Measurements from ENCODE around the gene WNT7A. TPM values are rescaled to one million over a fixed set of nuclear protein-coding genes. Genes with fewer than 3 reads are reported as not detected.

WNT7A gene
- total and polyA plus RNA-seq, 2 experiments from 2014 or later = not detected

GRCh38 chr3:13851997-13852637, 27.8 kb downstream of the WNT7A start:
- DNase-seq (ENCODE audit: low read depth in 1 of 2, low spot score in 1 of 2) = no peak
- H3K9me3 ChIP-seq (ENCODE audit: low read depth) = no peaks in the 10 kb centered on the region
- no peak overlapping the region for H3K27ac ChIP-seq
- no peaks in the 10 kb centered on the region for H3K36me3 ChIP-seq
- H3K27me3 ChIP-seq = peaks cover 3% of the 10 kb centered on the region
- H3K4me1 ChIP-seq (ENCODE audit: low read depth) = no peaks in the 10 kb centered on the region
- TF ChIP-seq CTCF (IDR thresholded peaks at IDR 0.05; ENCODE audit: low read depth, low read length) = no peak
- H3K4me3 ChIP-seq = no peak overlapping the region

- no peaks in the 10 kb centered on the region for H3K27me3 ChIP-seq
- no peak for DNase-seq (ENCODE audit: low read depth in 1 of 2, low spot score in 1 of 2)
- H3K4me1 ChIP-seq (ENCODE audit: low read depth) = no peaks in the 10 kb centered on the region
- no peaks in the 10 kb centered on the region for H3K9me3 ChIP-seq (ENCODE audit: low read depth)
- TF ChIP-seq CTCF (IDR thresholded peaks at IDR 0.05; ENCODE audit: low read depth, low read length) = no peak
- no peak overlapping the region for H3K4me3 ChIP-seq
- no peaks in the 10 kb centered on the region for H3K36me3 ChIP-seq
- no peak overlapping the region for H3K27ac ChIP-seq
These were observed 28.6 kb downstream of the WNT7A start for GRCh38 chr3:13851091-13851849.

GRCh38 chr3:13850161-13850945, 29.5 kb downstream of the WNT7A start:
- Histone ChIP-seq H3K4me1 (ENCODE audit: low read depth) (no peaks in the 10 kb centered on the region), H3K4me3 (no peak overlapping the region), H3K27ac (no peak overlapping the region), H3K27me3 (no peaks in the 10 kb centered on the region), H3K9me3 (ENCODE audit: low read depth) (no peaks in the 10 kb centered on the region), H3K36me3 (no peaks in the 10 kb centered on the region)
- TF ChIP-seq CTCF (IDR thresholded peaks at IDR 0.05; ENCODE audit: low read depth, low read length) = no peak
- DNase-seq (ENCODE audit: low read depth in 1 of 2, low spot score in 1 of 2) = peak in 1 of 2 donors; percentile 23

GRCh38 chr3:13849018-13849417, 30.9 kb downstream of the WNT7A start:
- Histone ChIP-seq H3K4me3 (no peak overlapping the region), H3K27ac (no peak overlapping the region), H3K27me3 (no peaks in the 10 kb centered on the region), H3K36me3 (no peaks in the 10 kb centered on the region), H3K4me1 (ENCODE audit: low read depth) (no peaks in the 10 kb centered on the region), H3K9me3 (ENCODE audit: low read depth) (no peaks in the 10 kb centered on the region)
- no peak for TF ChIP-seq CTCF (IDR thresholded peaks at IDR 0.05; ENCODE audit: low read depth, low read length)
- no peak for DNase-seq (ENCODE audit: low read depth in 1 of 2, low spot score in 1 of 2)

- Histone ChIP-seq H3K36me3 (no peaks in the 10 kb centered on the region), H3K27ac (no peak overlapping the region), H3K27me3 (no peaks in the 10 kb centered on the region), H3K4me3 (no peak overlapping the region), H3K4me1 (ENCODE audit: low read depth) (no peaks in the 10 kb centered on the region), H3K9me3 (ENCODE audit: low read depth) (no peaks in the 10 kb centered on the region)
- no peak for DNase-seq (ENCODE audit: low read depth in 1 of 2, low spot score in 1 of 2)
- no peak for TF ChIP-seq CTCF (IDR thresholded peaks at IDR 0.05; ENCODE audit: low read depth, low read length)
These were observed 32.9 kb downstream of the WNT7A start for GRCh38 chr3:13846716-13847570.
